HL-60 (cell line): ENCODE results near the gene MUC22.

Source experiments
- DNase-seq, 2 experiments: peaks; one replicate each; pipeline ENCODE4 v3.0.0-alpha.2; 2010 to 2020; ENCODE audit warnings: low read depth in 1 of 2, low spot score in 1 of 2
- H3K27ac ChIP-seq: fragments of 250-450 bp; sonication (Bioruptor Pico); replicated peaks from 2 replicates; pipeline ENCODE4 v1.5.1; 2020; ENCODE audit warnings: mild to moderate bottlenecking, moderate library complexity
- H3K27me3 ChIP-seq: fragments of 250-450 bp; sonication (Bioruptor Pico); 2 replicates; pipeline ENCODE4 v1.5.1; 2021; ENCODE audit warnings: mild to moderate bottlenecking, moderate library complexity; ENCODE audit not compliant: insufficient read depth, poor library complexity, severe bottlenecking
- H3K4me3 ChIP-seq: replicated peaks from 2 replicates; pipeline ENCODE4 v1.5.1; 2011; ENCODE audit warnings: mild to moderate bottlenecking, control low read depth, low read length; ENCODE audit not compliant: insufficient read depth
- GABPA ChIP-seq: IDR thresholded peaks from 2 replicates; pipeline ENCODE4 v1.6.1; 2012; ENCODE audit warnings: low read depth
- POLR2AphosphoS5 ChIP-seq: IDR thresholded peaks from 2 replicates; pipeline ENCODE4 v1.6.1; 2012; ENCODE audit warnings: low read depth
- SPI1 ChIP-seq: IDR thresholded peaks from 2 replicates; pipeline ENCODE4 v1.6.1; 2012; ENCODE audit warnings: low read depth, mild to moderate bottlenecking, borderline replicate concordance
- TF ChIP-seq, protein P1 (sequence below): IDR thresholded peaks from 2 replicates; pipeline ENCODE4 v1.6.1; 2012; ENCODE audit warnings: low read depth; ENCODE audit not compliant: insufficient replicate concordance
- TF ChIP-seq, protein P2 (sequence below): IDR thresholded peaks from one replicate; pipeline ENCODE4 v1.5.1; 2011; ENCODE audit warnings: low read length, control low read depth, inconsistent platforms; ENCODE audit not compliant: insufficient read depth

The MUC22 gene

DNA sequence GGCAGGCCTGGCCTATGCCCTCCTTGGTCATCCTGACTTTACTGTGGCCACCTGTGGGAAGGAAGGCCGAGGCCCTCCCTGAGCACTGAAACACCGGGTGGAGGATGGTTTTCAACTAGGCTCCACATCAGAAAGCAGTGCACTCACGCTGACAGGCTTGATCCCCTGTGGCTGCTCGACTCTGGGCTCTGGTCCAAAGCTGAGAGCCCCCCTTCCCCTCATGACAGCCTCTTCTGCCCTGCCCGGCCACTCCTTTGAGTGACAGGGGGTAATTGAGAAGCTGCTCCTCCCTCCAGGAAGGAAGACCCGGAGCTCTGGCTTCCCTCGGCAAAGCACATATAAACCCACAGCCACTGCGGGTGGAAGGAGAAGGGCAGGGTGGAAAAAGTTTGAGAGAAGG, 43.6 kb downstream of the MUC22 start:
- Histone ChIP-seq H3K27ac (no peak overlapping the region), H3K27me3 (peaks cover 17% of the 10 kb centered on the region), H3K4me3 (no peak overlapping the region)
- TF ChIP-seq SPI1, result no peak
- TF ChIP-seq, protein P1, sequence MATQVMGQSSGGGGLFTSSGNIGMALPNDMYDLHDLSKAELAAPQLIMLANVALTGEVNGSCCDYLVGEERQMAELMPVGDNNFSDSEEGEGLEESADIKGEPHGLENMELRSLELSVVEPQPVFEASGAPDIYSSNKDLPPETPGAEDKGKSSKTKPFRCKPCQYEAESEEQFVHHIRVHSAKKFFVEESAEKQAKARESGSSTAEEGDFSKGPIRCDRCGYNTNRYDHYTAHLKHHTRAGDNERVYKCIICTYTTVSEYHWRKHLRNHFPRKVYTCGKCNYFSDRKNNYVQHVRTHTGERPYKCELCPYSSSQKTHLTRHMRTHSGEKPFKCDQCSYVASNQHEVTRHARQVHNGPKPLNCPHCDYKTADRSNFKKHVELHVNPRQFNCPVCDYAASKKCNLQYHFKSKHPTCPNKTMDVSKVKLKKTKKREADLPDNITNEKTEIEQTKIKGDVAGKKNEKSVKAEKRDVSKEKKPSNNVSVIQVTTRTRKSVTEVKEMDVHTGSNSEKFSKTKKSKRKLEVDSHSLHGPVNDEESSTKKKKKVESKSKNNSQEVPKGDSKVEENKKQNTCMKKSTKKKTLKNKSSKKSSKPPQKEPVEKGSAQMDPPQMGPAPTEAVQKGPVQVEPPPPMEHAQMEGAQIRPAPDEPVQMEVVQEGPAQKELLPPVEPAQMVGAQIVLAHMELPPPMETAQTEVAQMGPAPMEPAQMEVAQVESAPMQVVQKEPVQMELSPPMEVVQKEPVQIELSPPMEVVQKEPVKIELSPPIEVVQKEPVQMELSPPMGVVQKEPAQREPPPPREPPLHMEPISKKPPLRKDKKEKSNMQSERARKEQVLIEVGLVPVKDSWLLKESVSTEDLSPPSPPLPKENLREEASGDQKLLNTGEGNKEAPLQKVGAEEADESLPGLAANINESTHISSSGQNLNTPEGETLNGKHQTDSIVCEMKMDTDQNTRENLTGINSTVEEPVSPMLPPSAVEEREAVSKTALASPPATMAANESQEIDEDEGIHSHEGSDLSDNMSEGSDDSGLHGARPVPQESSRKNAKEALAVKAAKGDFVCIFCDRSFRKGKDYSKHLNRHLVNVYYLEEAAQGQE, result no peak
- no peak for TF ChIP-seq POLR2AphosphoS5
- no peak for TF ChIP-seq GABPA
- TF ChIP-seq, protein P2, sequence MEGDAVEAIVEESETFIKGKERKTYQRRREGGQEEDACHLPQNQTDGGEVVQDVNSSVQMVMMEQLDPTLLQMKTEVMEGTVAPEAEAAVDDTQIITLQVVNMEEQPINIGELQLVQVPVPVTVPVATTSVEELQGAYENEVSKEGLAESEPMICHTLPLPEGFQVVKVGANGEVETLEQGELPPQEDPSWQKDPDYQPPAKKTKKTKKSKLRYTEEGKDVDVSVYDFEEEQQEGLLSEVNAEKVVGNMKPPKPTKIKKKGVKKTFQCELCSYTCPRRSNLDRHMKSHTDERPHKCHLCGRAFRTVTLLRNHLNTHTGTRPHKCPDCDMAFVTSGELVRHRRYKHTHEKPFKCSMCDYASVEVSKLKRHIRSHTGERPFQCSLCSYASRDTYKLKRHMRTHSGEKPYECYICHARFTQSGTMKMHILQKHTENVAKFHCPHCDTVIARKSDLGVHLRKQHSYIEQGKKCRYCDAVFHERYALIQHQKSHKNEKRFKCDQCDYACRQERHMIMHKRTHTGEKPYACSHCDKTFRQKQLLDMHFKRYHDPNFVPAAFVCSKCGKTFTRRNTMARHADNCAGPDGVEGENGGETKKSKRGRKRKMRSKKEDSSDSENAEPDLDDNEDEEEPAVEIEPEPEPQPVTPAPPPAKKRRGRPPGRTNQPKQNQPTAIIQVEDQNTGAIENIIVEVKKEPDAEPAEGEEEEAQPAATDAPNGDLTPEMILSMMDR, result no peak
- no peak for DNase-seq

DNA sequence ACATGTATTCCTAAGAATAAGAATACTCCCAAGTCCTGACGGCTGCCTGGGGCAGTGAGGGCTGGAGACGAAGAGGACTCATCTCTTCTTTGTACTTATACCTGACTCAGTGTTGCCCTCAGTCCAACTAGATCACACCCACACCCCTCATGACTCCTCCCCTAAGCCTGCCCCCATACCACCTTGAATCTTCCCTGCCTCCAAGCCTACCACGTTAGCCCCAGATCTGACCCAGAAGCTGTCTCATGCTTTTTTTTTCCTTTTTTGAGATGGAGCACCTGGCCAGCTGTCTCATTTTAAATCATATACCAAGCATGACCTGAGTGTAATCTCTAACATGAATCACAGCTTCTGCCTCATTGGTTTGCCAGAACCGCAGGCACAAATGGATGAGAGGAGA, 45.2 kb downstream of the MUC22 start:
- Histone ChIP-seq H3K4me3 (no peak overlapping the region), H3K27ac (no peak overlapping the region), H3K27me3 (peaks cover 17% of the 10 kb centered on the region)
- DNase-seq, result no peak
- TF ChIP-seq, protein P1, result no peak
- TF ChIP-seq POLR2AphosphoS5 (no peak), GABPA (no peak), SPI1 (no peak)
- TF ChIP-seq, protein P2, result no peak

DNA sequence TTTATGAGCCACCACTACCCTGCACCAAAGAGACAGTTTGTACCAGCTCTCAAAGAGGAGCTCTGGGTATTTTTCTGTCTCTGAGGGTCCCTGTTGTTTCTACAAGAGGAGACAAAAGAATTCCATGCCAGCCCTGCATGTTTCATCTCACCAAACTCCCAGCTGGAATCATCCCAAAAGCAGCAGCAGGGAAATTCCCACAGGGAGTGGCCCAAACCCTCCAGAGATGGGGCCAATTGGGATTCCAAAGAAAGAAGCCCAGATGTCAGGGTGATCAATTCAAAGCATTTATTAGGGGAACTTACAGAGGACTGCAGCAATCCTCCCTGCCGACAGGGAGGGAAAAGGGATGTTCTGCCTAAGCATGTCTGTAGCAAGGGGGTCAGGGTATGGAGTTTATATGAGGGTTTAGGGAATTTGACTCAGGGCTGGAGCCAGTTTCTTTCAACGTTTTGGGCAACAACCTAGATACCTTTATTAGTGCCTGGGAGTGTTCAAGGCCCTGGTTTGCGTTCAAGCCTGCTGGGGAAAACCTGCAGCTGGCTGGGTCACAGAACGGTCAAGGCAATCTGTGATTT, 47.2 kb downstream of the MUC22 start:
- Histone ChIP-seq H3K27me3 (peaks cover 16% of the 10 kb centered on the region), H3K27ac (no peak overlapping the region), H3K4me3 (no peak overlapping the region)
- TF ChIP-seq, protein P1, result no peak
- TF ChIP-seq, protein P2, result no peak
- TF ChIP-seq GABPA, result no peak
- TF ChIP-seq SPI1, result no peak
- no peak for DNase-seq
